HEK293 (cell line): ENCODE data around the gene SERPINE2.

Experiments
- CTCF ChIA-PET: fragments of 350-600 bp; formaldehyde crosslinking; extraction: SDS; loops from one replicate; lab custom pipeline; 2021; ENCODE audit warnings: antibody characterized with exemption; lab: Yijun Ruan, JAX
- POLR2A ChIA-PET: fragments of 300-600 bp; formaldehyde crosslinking; extraction: SDS; loops from one replicate; lab custom pipeline; 2020; ENCODE audit warnings: antibody characterized with exemption, inconsistent platforms; lab: Yijun Ruan, JAX
- H3K27ac ChIP-seq: fragments of 200-500 bp; sonication (Bioruptor generic); 2 replicates; pipeline ENCODE4 v1.5.1; 2014; ENCODE audit warnings: low read depth, low read length, control low read depth, inconsistent platforms; ENCODE audit errors: extremely low read depth
- H3K36me3 ChIP-seq, 2 experiments: fragments of 200-500 bp in 1 of 2; sonication (Bioruptor generic) in 1 of 2; 1 replicate in 1 of 2; 2 replicates in 1 of 2; pipeline ENCODE4 v1.5.1; 2014 to 2017; ENCODE audit warnings: inconsistent platforms in 2 of 2, low read length in 2 of 2; ENCODE audit not compliant: control insufficient read depth in 2 of 2, insufficient read depth in 1 of 2
- H3K4me1 ChIP-seq: fragments of 200-500 bp; sonication (Bioruptor generic); 2 replicates; pipeline ENCODE4 v1.5.1; 2014; ENCODE audit warnings: mild to moderate bottlenecking, low read length, inconsistent platforms; ENCODE audit not compliant: control insufficient read depth, insufficient read depth
- H3K4me3 ChIP-seq: 2 replicates; pipeline ENCODE4 v1.5.1; 2011; ENCODE audit warnings: low read depth, mild to moderate bottlenecking, control low read depth, low read length, moderate library complexity
- H3K9me3 ChIP-seq: fragments of 200-500 bp; sonication (Bioruptor generic); 2 replicates; pipeline ENCODE4 v1.5.1; 2014; ENCODE audit warnings: low read depth, low read length, inconsistent platforms; ENCODE audit not compliant: control insufficient read depth, insufficient read depth
- EGR2 ChIP-seq: fragments of 450-650 bp; formaldehyde crosslinking; IDR thresholded peaks from 2 replicates; pipeline ENCODE4 v1.5.1; 2016; ENCODE audit warnings: low read depth, missing biosample characterization, missing genetic modification characterization
- HIC1 ChIP-seq: fragments of 450-650 bp; formaldehyde crosslinking; IDR thresholded peaks from 2 replicates; pipeline ENCODE4 v1.5.1; 2016; ENCODE audit warnings: missing biosample characterization, missing genetic modification characterization
- MZF1 ChIP-seq: fragments of 450-650 bp; formaldehyde crosslinking; IDR thresholded peaks from 2 replicates; pipeline ENCODE4 v1.5.1; 2017; ENCODE audit warnings: missing biosample characterization, missing genetic modification characterization, borderline replicate concordance
- SP2 ChIP-seq: fragments of 450-650 bp; formaldehyde crosslinking; IDR thresholded peaks from 2 replicates; pipeline ENCODE4 v1.5.1; 2016; ENCODE audit warnings: missing biosample characterization, missing genetic modification characterization
- SP7 ChIP-seq: fragments of 450-650 bp; formaldehyde crosslinking; IDR thresholded peaks from 2 replicates; pipeline ENCODE4 v1.5.1; 2016; ENCODE audit warnings: missing biosample characterization, missing genetic modification characterization
- WT1 ChIP-seq: fragments of 450-650 bp; formaldehyde crosslinking; IDR thresholded peaks from 2 replicates; pipeline ENCODE4 v1.5.1; 2016; ENCODE audit warnings: missing biosample characterization, missing genetic modification characterization
- ZBTB6 ChIP-seq: fragments of 450-650 bp; formaldehyde crosslinking; IDR thresholded peaks from 2 replicates; pipeline ENCODE4 v1.5.1; 2017; ENCODE audit warnings: missing biosample characterization, missing genetic modification characterization
- ZBTB8A ChIP-seq: fragments of 450-650 bp; formaldehyde crosslinking; IDR thresholded peaks from 2 replicates; pipeline ENCODE4 v1.5.1; 2016; ENCODE audit warnings: missing biosample characterization, missing genetic modification characterization
- ZFHX2 ChIP-seq: fragments of 450-650 bp; formaldehyde crosslinking; conservative IDR thresholded peaks from 2 replicates; pipeline ENCODE4 v1.5.1; 2016; ENCODE audit warnings: missing biosample characterization, missing genetic modification characterization
- ZFP41 ChIP-seq: fragments of 450-650 bp; formaldehyde crosslinking; IDR thresholded peaks from 2 replicates; pipeline ENCODE4 v1.5.1; 2016; ENCODE audit warnings: missing biosample characterization, missing genetic modification characterization, borderline replicate concordance
- ZNF121 ChIP-seq: fragments of 450-650 bp; formaldehyde crosslinking; IDR thresholded peaks from 2 replicates; pipeline ENCODE4 v1.5.1; 2016; ENCODE audit warnings: missing biosample characterization, missing genetic modification characterization
- ZNF157 ChIP-seq: fragments of 450-650 bp; formaldehyde crosslinking; IDR thresholded peaks from 2 replicates; pipeline ENCODE4 v1.5.1; 2016; ENCODE audit warnings: missing biosample characterization, missing genetic modification characterization
- ZNF169 ChIP-seq: fragments of 450-650 bp; formaldehyde crosslinking; IDR thresholded peaks from 2 replicates; pipeline ENCODE4 v1.5.1; 2016; ENCODE audit warnings: missing biosample characterization, missing genetic modification characterization
- ZNF2 ChIP-seq: fragments of 450-650 bp; formaldehyde crosslinking; IDR thresholded peaks from 2 replicates; pipeline ENCODE4 v1.5.1; 2016; ENCODE audit warnings: missing biosample characterization, missing genetic modification characterization
- ZNF354C ChIP-seq: fragments of 450-650 bp; formaldehyde crosslinking; IDR thresholded peaks from 2 replicates; pipeline ENCODE4 v1.5.1; 2016; ENCODE audit warnings: missing biosample characterization, missing genetic modification characterization, low read depth, borderline replicate concordance
- ZNF362 ChIP-seq: fragments of 450-650 bp; formaldehyde crosslinking; IDR thresholded peaks from 2 replicates; pipeline ENCODE4 v1.5.1; 2016; ENCODE audit warnings: missing biosample characterization, missing genetic modification characterization
- ZNF37A ChIP-seq: fragments of 450-650 bp; IDR thresholded peaks from 2 replicates; pipeline ENCODE4 v1.5.1; 2018; ENCODE audit warnings: missing biosample characterization, missing genetic modification characterization
- ZNF560 ChIP-seq: fragments of 450-650 bp; formaldehyde crosslinking; IDR thresholded peaks from 2 replicates; pipeline ENCODE4 v1.5.1; 2017; ENCODE audit warnings: missing biosample characterization, missing genetic modification characterization, borderline replicate concordance
- ZNF596 ChIP-seq: fragments of 450-650 bp; IDR thresholded peaks from 2 replicates; pipeline ENCODE4 v1.5.0; 2018; ENCODE audit warnings: missing biosample characterization, mild to moderate bottlenecking, missing genetic modification characterization, moderate library complexity
- ZNF600 ChIP-seq: fragments of 450-650 bp; formaldehyde crosslinking; IDR thresholded peaks from 2 replicates; pipeline ENCODE4 v1.5.1; 2016; ENCODE audit warnings: missing biosample characterization, missing genetic modification characterization
- ZNF624 ChIP-seq: fragments of 450-650 bp; formaldehyde crosslinking; IDR thresholded peaks from 2 replicates; pipeline ENCODE4 v1.5.1; 2017; ENCODE audit warnings: missing biosample characterization, missing genetic modification characterization
- ZNF707 ChIP-seq: fragments of 450-650 bp; formaldehyde crosslinking; IDR thresholded peaks from 2 replicates; pipeline ENCODE4 v1.5.1; 2016; ENCODE audit warnings: missing biosample characterization, missing genetic modification characterization
- ZNF837 ChIP-seq: fragments of 450-650 bp; formaldehyde crosslinking; IDR thresholded peaks from 2 replicates; pipeline ENCODE4 v1.5.1; 2016; ENCODE audit warnings: missing biosample characterization, missing genetic modification characterization
- ZSCAN16 ChIP-seq: fragments of 450-650 bp; formaldehyde crosslinking; IDR thresholded peaks from 2 replicates; pipeline ENCODE4 v1.5.1; 2016; ENCODE audit warnings: missing biosample characterization, missing genetic modification characterization
- ZXDB ChIP-seq: fragments of 450-650 bp; formaldehyde crosslinking; IDR thresholded peaks from 2 replicates; pipeline ENCODE4 v1.5.1; 2016; ENCODE audit warnings: missing biosample characterization, missing genetic modification characterization
- TF ChIP-seq, protein P1 (sequence below): fragments of 450-650 bp; formaldehyde crosslinking; conservative IDR thresholded peaks from 2 replicates; pipeline ENCODE4 v1.5.1; 2016; ENCODE audit warnings: low read depth, missing biosample characterization, missing genetic modification characterization
- TF ChIP-seq, protein P2 (sequence below): fragments of 450-650 bp; formaldehyde crosslinking; IDR thresholded peaks from 2 replicates; pipeline ENCODE4 v1.5.1; 2016; ENCODE audit warnings: missing biosample characterization, missing genetic modification characterization

The SERPINE2 gene

DNA sequence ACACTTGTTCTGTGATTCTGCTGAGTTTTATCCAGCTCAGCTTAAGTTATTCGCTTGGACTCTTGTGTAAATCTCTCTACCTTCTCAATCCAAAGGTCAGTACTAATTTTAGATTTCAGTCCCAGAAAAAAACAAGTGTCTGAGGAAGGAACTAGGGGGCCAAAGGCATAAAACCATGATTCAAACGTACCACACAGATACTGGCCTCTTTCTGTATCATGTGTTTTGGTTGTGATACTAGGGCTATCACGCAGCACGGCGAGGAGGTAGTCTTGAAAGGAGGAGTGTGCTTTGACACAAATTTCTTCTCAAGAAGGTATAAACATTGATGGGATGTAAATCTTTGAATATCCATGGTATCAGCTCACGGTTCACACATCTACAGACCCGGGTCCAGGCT lies 8.3 kb downstream of the SERPINE2 start (continued):
- TF ChIP-seq ZNF560 (tag by site-specific recombination) (no peak), ZNF121 (tag by site-specific recombination) (no peak), SP2 (tag by site-specific recombination) (no peak), WT1 (tag by site-specific recombination) (no peak), ZNF707 (tag by site-specific recombination) (no peak), ZBTB8A (tag by site-specific recombination) (no peak)

GRCh38 chr2:224029876-224030275 lies 9.2 kb downstream of the SERPINE2 start:
- CTCF ChIA-PET: no interaction called here
- no peak overlapping the region for H3K4me3 ChIP-seq

GRCh38 chr2:224027931-224028330 lies 11.2 kb downstream of the SERPINE2 start:
- Histone ChIP-seq H3K9me3 (no peaks in the 10 kb centered on the region), H3K4me3 (no peak overlapping the region), H3K4me1 (no peaks in the 10 kb centered on the region), H3K36me3 (peaks cover 0 to 12% of the 10 kb centered on the region in 2 experiments; a peak in 1 of 3 replicates), H3K27ac (no peak overlapping the region)
- ChIA-PET CTCF (no interaction called here), POLR2A (no interaction called here)
- TF ChIP-seq ZNF169 (tag by site-specific recombination) (no peak), ZFP41 (tag by site-specific recombination) (no peak), ZNF37A (tag by site-specific recombination) (no peak), ZNF596 (tag by site-specific recombination) (no peak), ZNF157 (tag by site-specific recombination) (no peak), HIC1 (no peak), ZNF2 (tag by site-specific recombination) (no peak), ZNF354C (tag by site-specific recombination) (no peak), ZNF600 (no peak)
- TF ChIP-seq, protein P1, sequence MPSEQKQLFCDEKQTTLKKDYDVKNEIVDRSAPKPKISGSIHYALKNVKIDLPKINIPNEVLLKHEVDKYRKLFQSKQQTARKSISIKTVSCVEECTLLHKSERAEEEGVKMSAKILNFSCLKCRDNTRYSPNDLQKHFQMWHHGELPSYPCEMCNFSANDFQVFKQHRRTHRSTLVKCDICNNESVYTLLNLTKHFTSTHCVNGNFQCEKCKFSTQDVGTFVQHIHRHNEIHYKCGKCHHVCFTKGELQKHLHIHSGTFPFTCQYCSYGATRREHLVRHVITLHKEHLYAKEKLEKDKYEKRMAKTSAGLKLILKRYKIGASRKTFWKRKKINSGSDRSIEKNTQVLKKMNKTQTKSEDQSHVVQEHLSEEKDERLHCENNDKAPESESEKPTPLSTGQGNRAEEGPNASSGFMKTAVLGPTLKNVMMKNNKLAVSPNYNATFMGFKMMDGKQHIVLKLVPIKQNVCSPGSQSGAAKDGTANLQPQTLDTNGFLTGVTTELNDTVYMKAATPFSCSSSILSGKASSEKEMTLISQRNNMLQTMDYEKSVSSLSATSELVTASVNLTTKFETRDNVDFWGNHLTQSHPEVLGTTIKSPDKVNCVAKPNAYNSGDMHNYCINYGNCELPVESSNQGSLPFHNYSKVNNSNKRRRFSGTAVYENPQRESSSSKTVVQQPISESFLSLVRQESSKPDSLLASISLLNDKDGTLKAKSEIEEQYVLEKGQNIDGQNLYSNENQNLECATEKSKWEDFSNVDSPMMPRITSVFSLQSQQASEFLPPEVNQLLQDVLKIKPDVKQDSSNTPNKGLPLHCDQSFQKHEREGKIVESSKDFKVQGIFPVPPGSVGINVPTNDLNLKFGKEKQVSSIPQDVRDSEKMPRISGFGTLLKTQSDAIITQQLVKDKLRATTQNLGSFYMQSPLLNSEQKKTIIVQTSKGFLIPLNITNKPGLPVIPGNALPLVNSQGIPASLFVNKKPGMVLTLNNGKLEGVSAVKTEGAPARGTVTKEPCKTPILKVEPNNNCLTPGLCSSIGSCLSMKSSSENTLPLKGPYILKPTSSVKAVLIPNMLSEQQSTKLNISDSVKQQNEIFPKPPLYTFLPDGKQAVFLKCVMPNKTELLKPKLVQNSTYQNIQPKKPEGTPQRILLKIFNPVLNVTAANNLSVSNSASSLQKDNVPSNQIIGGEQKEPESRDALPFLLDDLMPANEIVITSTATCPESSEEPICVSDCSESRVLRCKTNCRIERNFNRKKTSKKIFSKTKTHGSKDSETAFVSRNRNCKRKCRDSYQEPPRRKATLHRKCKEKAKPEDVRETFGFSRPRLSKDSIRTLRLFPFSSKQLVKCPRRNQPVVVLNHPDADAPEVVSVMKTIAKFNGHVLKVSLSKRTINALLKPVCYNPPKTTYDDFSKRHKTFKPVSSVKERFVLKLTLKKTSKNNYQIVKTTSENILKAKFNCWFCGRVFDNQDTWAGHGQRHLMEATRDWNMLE (tag by site-specific recombination): no peak

More at GRCh38 chr2:224029876-224030275, 9.2 kb downstream of the SERPINE2 start:
- Histone ChIP-seq H3K36me3 (peaks cover 0 to 12% of the 10 kb centered on the region in 2 experiments; a peak in 1 of 3 replicates), H3K9me3 (no peaks in the 10 kb centered on the region), H3K4me1 (no peaks in the 10 kb centered on the region), H3K27ac (no peak overlapping the region)
- POLR2A ChIA-PET: no interaction called here
- TF ChIP-seq ZNF624 (tag by site-specific recombination) (no peak), ZXDB (tag by site-specific recombination) (no peak), ZFHX2 (no peak), MZF1 (tag by site-specific recombination) (no peak), EGR2 (tag by site-specific recombination) (no peak), WT1 (tag by site-specific recombination) (no peak), SP7 (tag by site-specific recombination) (no peak), ZNF837 (tag by site-specific recombination) (no peak), ZBTB6 (tag by site-specific recombination) (no peak), ZNF362 (tag by site-specific recombination) (no peak), ZSCAN16 (no peak)
- TF ChIP-seq, protein P2, sequence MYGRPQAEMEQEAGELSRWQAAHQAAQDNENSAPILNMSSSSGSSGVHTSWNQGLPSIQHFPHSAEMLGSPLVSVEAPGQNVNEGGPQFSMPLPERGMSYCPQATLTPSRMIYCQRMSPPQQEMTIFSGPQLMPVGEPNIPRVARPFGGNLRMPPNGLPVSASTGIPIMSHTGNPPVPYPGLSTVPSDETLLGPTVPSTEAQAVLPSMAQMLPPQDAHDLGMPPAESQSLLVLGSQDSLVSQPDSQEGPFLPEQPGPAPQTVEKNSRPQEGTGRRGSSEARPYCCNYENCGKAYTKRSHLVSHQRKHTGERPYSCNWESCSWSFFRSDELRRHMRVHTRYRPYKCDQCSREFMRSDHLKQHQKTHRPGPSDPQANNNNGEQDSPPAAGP (tag by site-specific recombination): no peak
